MM.1S (cell line): ENCODE data around the gene HGS.

ENCODE experiments used
- DNase-seq: peaks from one replicate; pipeline ENCODE4 v3.0.0-alpha.2; 2015
- H2AFZ ChIP-seq: fragments of 300-600 bp; sonication (generic); 2 replicates; pipeline ENCODE4 v1.6.0; 2016; ENCODE audit warnings: antibody characterized with exemption, low read length
- H3F3A ChIP-seq: fragments of 300-600 bp; sonication (generic); 2 replicates; pipeline ENCODE4 v1.6.1; 2016; ENCODE audit warnings: mild to moderate bottlenecking, antibody characterized with exemption, low read length, moderate library complexity, mixed read lengths; ENCODE audit not compliant: insufficient read depth
- H3K27ac ChIP-seq: fragments of 300-600 bp; sonication (generic); 2 replicates; pipeline ENCODE4 v1.5.1; 2016; ENCODE audit warnings: mild to moderate bottlenecking, low read length
- H3K27me3 ChIP-seq: fragments of 300-600 bp; sonication (generic); replicated peaks from 2 replicates; pipeline ENCODE4 v1.6.0; 2016; ENCODE audit warnings: low read length; ENCODE audit not compliant: insufficient read depth
- H3K36me3 ChIP-seq: fragments of 300-600 bp; sonication (generic); replicated peaks from 2 replicates; pipeline ENCODE4 v1.6.1; 2016; ENCODE audit warnings: mild to moderate bottlenecking, low read length, mixed read lengths; ENCODE audit not compliant: insufficient read depth
- H3K4me1 ChIP-seq: fragments of 300-600 bp; sonication (generic); 2 replicates; pipeline ENCODE4 v1.6.1; 2016; ENCODE audit warnings: low read length, mixed read lengths
- H3K4me2 ChIP-seq: fragments of 300-600 bp; sonication (generic); 2 replicates; pipeline ENCODE4 v1.6.0; 2016; ENCODE audit warnings: low read depth, low read length
- H3K4me3 ChIP-seq: fragments of 300-600 bp; sonication (generic); 2 replicates; pipeline ENCODE4 v1.5.1; 2016; ENCODE audit warnings: low read length, mixed read lengths
- H3K79me2 ChIP-seq: fragments of 300-600 bp; sonication (generic); 2 replicates; pipeline ENCODE4 v1.6.1; 2016; ENCODE audit warnings: mixed run types, low read length, mixed read lengths
- H3K9ac ChIP-seq: fragments of 300-600 bp; sonication (generic); 2 replicates; pipeline ENCODE4 v1.6.1; 2016; ENCODE audit warnings: low read length, mixed read lengths
- H3K9me2 ChIP-seq: fragments of 300-600 bp; sonication (generic); replicated peaks from 2 replicates; pipeline ENCODE4 v1.6.1; 2016; ENCODE audit warnings: mild to moderate bottlenecking, low read length, mixed read lengths; ENCODE audit not compliant: insufficient read depth
- H3K9me3 ChIP-seq: fragments of 300-600 bp; sonication (generic); replicated peaks from 2 replicates; pipeline ENCODE4 v1.6.1; 2016; ENCODE audit warnings: mild to moderate bottlenecking, low read length, mixed read lengths; ENCODE audit not compliant: insufficient read depth
- H4K20me1 ChIP-seq: fragments of 300-600 bp; sonication (generic); 2 replicates; pipeline ENCODE4 v1.6.1; 2016; ENCODE audit warnings: mild to moderate bottlenecking, low read length, moderate library complexity, mixed read lengths; ENCODE audit not compliant: insufficient read depth
- EZH2 ChIP-seq: fragments of 300-600 bp; sonication (generic); optimal IDR thresholded peaks from 2 replicates; pipeline ENCODE3; 2017; ENCODE audit warnings: low read depth, mild to moderate bottlenecking, antibody characterized with exemption, low read length, mixed read lengths
- EZH2phosphoT487 ChIP-seq: fragments of 300-600 bp; sonication (generic); IDR thresholded peaks from 2 replicates; pipeline ENCODE4 v1.6.1; 2018; ENCODE audit warnings: antibody characterized with exemption, low read length
- TF ChIP-seq, protein P1 (sequence below): fragments of 300-600 bp; sonication (generic); IDR thresholded peaks from 2 replicates; pipeline ENCODE4 v1.5.1; 2016; ENCODE audit warnings: antibody characterized with exemption, low read length, mixed read lengths

Gene HGS

DNA sequence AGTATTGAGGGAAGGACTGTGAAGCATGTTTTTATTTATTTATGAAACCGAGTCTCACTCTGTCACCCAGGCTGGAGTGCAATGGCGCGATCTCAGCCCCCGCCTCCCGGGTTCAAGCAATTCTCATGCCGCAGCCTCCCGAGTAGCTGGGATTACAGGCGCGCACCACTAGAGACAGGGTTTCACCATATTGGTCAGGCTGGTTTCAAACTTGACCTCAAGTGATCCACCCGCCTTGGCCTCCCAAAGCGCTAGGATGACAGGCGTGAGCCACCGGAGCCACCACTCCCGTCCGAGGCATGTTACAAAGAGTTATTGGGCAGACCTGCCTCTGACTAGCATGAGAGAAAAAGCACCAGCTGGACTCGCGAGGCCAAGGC, 22.4 kb downstream of the HGS start:
- Histone ChIP-seq H2AFZ (no peak overlapping the region), H3K4me1 (peaks cover 18% of the 10 kb centered on the region), H3K9ac (no peak overlapping the region), H3K9me2 (no peaks in the 10 kb centered on the region), H4K20me1 (no peaks in the 10 kb centered on the region; the same call in 1 of the 2 replicates), H3K27ac (no peak overlapping the region), H3K4me3 (no peak overlapping the region), H3K27me3 (no peaks in the 10 kb centered on the region), H3F3A (peaks cover 33% of the 10 kb centered on the region), H3K79me2 (peaks cover 64% of the 10 kb centered on the region), H3K9me3 (no peaks in the 10 kb centered on the region), H3K4me2 (no peak overlapping the region), H3K36me3 (peaks cover 18% of the 10 kb centered on the region)
- TF ChIP-seq, protein P1, sequence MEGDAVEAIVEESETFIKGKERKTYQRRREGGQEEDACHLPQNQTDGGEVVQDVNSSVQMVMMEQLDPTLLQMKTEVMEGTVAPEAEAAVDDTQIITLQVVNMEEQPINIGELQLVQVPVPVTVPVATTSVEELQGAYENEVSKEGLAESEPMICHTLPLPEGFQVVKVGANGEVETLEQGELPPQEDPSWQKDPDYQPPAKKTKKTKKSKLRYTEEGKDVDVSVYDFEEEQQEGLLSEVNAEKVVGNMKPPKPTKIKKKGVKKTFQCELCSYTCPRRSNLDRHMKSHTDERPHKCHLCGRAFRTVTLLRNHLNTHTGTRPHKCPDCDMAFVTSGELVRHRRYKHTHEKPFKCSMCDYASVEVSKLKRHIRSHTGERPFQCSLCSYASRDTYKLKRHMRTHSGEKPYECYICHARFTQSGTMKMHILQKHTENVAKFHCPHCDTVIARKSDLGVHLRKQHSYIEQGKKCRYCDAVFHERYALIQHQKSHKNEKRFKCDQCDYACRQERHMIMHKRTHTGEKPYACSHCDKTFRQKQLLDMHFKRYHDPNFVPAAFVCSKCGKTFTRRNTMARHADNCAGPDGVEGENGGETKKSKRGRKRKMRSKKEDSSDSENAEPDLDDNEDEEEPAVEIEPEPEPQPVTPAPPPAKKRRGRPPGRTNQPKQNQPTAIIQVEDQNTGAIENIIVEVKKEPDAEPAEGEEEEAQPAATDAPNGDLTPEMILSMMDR = no peak
- no peak for TF ChIP-seq EZH2
- DNase-seq = no peak

- no peaks in the 10 kb centered on the region for H3K9me3 ChIP-seq
- no peak overlapping the region for H3K27ac ChIP-seq
- H3K9me2 ChIP-seq = no peaks in the 10 kb centered on the region
- H4K20me1 ChIP-seq = no peaks in the 10 kb centered on the region
- peaks cover 18% of the 10 kb centered on the region for H3K36me3 ChIP-seq
- no peak for DNase-seq
- no peak overlapping the region for H3K4me3 ChIP-seq
- H3K4me2 ChIP-seq = no peak overlapping the region
- peaks cover 15% of the 10 kb centered on the region for H3K4me1 ChIP-seq
- peaks cover 57% of the 10 kb centered on the region for H3K79me2 ChIP-seq
- H3K27me3 ChIP-seq = no peaks in the 10 kb centered on the region
- H2AFZ ChIP-seq = no peak overlapping the region
- no peak overlapping the region for H3K9ac ChIP-seq
- H3F3A ChIP-seq = peaks cover 33% of the 10 kb centered on the region
- TF ChIP-seq EZH2 = no peak
- no peak for TF ChIP-seq EZH2phosphoT487
- TF ChIP-seq, protein P1 = no peak
These were observed 23.2 kb downstream of the HGS start for GRCh38 chr17:81706757-81707624.

DNA sequence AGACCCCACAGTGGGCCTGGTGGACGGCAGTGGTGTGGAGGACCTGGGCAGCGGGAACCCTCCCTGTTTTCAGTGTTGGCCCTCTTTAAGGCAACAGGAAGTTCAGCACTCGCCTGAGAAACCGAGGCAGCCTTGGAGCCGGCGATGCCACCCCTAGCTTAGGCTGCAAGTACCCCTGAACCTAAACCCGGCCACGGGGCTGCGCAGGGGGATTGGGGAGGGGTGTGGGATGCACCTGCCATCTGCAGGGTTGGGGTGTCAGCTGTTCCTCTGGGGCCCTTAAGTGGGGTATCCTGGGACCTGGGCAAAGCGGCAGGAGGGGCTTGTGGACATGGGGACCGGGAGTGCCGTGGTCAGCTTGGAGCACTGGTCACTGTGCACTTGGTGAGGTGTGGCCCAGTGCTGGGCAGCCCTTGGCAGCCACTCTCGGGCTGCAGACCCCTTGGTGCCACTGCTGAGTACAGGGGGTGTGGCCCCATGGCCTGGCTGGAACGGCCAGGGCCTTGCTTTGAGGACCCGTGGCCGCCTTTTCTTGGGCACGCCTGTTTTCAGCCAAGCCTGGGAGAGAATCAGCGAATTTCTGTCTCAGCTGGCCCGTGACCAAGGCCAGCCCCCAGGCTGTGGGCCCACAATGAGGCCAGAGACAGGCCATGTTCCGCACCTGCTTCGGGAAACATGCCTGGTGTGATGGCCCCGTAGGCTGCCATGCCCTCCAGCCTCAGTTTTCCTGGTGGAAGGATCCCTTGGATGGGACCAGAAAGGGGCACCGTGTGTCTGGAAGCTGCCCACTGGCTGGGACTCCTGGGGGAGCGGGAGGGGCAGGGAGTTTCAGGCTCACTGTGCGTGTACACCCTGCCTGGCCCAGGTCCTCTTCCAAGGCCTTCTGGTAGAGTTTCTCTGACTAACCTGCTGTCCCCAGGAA, 24.2 kb downstream of the HGS start:
- Histone ChIP-seq H3K9me3 (no peaks in the 10 kb centered on the region), H3K9ac (no peak overlapping the region), H2AFZ (no peak overlapping the region), H3K27ac (no peak overlapping the region), H3K9me2 (no peaks in the 10 kb centered on the region), H3K4me1 (peaks cover 15% of the 10 kb centered on the region), H3K27me3 (no peaks in the 10 kb centered on the region), H3K79me2 (peaks cover 55% of the 10 kb centered on the region), H3K4me2 (no peak overlapping the region), H3F3A (peaks cover 24% of the 10 kb centered on the region), H3K4me3 (no peak overlapping the region), H4K20me1 (no peaks in the 10 kb centered on the region), H3K36me3 (peaks cover 18% of the 10 kb centered on the region)
- TF ChIP-seq EZH2phosphoT487 (no peak), EZH2 (no peak)
- TF ChIP-seq, protein P1 = no peak
- DNase-seq = no peak
